AG08395 (cell line): Measurements from ENCODE around the gene IRF9.

Experiments
- DNase-seq: peaks from one replicate; pipeline ENCODE4 v3.0.0; 2012; ENCODE audit warnings: mixed read lengths, low spot score

The IRF9 gene

GRCh38 chr14:24160850-24161804 is at the start of gene IRF9:
TSS of gene IRF9 (plus strand) at chr14:24161265. CDS start at chr14:24162145, 880 bp downstream.
- peak; percentile 98 for DNase-seq

GRCh38 chr14:24113379-24113800 is 47.7 kb upstream of the IRF9 start:
- DNase-seq = no peak

- DNase-seq = peak; percentile 81
Observed at GRCh38 chr14:24113801-24114531, 47.1 kb upstream of the IRF9 start.

GRCh38 chr14:24114532-24115421 is 46.3 kb upstream of the IRF9 start, which contains the start of the genes DCAF11 and NRL:
TSS of gene DCAF11 (plus strand) at chr14:24114777. CDS start at chr14:24115595, 818 bp downstream.
TSS of gene NRL (minus strand) at chr14:24114949. CDS start at chr14:24082848, 32,101 bp downstream.
- peak; percentile 99 for DNase-seq

- no peak for DNase-seq
Observed at GRCh38 chr14:24115422-24116127, 45.5 kb upstream of the IRF9 start.

- no peak for DNase-seq
Observed at GRCh38 chr14:24116128-24116814, 44.8 kb upstream of the IRF9 start.

- DNase-seq = no peak
Observed at GRCh38 chr14:24117179-24117578, 43.9 kb upstream of the IRF9 start.

GRCh38 chr14:24119691-24120090 is 41.4 kb upstream of the IRF9 start:
- no peak for DNase-seq

- no peak for DNase-seq
Observed at GRCh38 chr14:24121210-24121609, 39.9 kb upstream of the IRF9 start.

- no peak for DNase-seq
Observed at GRCh38 chr14:24122416-24122815, 38.6 kb upstream of the IRF9 start.

- DNase-seq = no peak
Observed at GRCh38 chr14:24122898-24123297, 38.2 kb upstream of the IRF9 start.

GRCh38 chr14:24123424-24124417 is 37.3 kb upstream of the IRF9 start:
- DNase-seq = no peak

GRCh38 chr14:24126939-24127338 is 34.1 kb upstream of the IRF9 start:
- no peak for DNase-seq

- DNase-seq = no peak
Observed at GRCh38 chr14:24127673-24128072, 33.4 kb upstream of the IRF9 start.

- DNase-seq = no peak
Observed at GRCh38 chr14:24129410-24129998, 31.6 kb upstream of the IRF9 start.

- no peak for DNase-seq
Observed at GRCh38 chr14:24130380-24130716, 30.7 kb upstream of the IRF9 start, which contains the start of gene FITM1. TSS of gene FITM1 (plus strand) at chr14:24130659. CDS start at chr14:24131564, 905 bp downstream.

GRCh38 chr14:24130717-24131548 is 30.1 kb upstream of the IRF9 start:
- no peak for DNase-seq

- DNase-seq = no peak
Observed at GRCh38 chr14:24131549-24131966, 29.5 kb upstream of the IRF9 start.
